HG02970 (cell line): Measurements from ENCODE around the gene ZNF57.
"Not testable (repeated sequence)": the region's sequence is repeated elsewhere in the genome, so short reads cannot be mapped to it uniquely, and the experiment has no call there.

ENCODE experiments used
- ATAC-seq: cut with Tn5 transposase; IDR thresholded peaks from one replicate; pipeline ENCODE4 v1.9.1; 2021; ENCODE audit warnings: mild to moderate bottlenecking, moderate library complexity, moderate number of reproducible peaks; ENCODE audit not compliant: unreplicated experiment, low FRiP score

Gene ZNF57

GRCh38 chr19:2890531-2890930, 10.2 kb upstream of the ZNF57 start:
- not testable (repeated sequence) for ATAC-seq

GRCh38 chr19:2896694-2897093, 4.0 kb upstream of the ZNF57 start:
- no peak for ATAC-seq

GRCh38 chr19:2902590-2903218, 2.0 kb downstream of the ZNF57 start:
- no peak for ATAC-seq

- not testable (repeated sequence) for ATAC-seq
These were observed 2.6 kb downstream of the ZNF57 start for GRCh38 chr19:2903326-2903725.

GRCh38 chr19:2905918-2906519, 5.3 kb downstream of the ZNF57 start:
- ATAC-seq, result no peak

GRCh38 chr19:2906631-2907195, 6.0 kb downstream of the ZNF57 start:
- ATAC-seq, result no peak

- ATAC-seq, result no peak
These were observed 11.6 kb downstream of the ZNF57 start for GRCh38 chr19:2912306-2912705.

GRCh38 chr19:2917275-2918184, 16.8 kb downstream of the ZNF57 start:
- ATAC-seq, result no peak

- no peak for ATAC-seq
These were observed 22.3 kb downstream of the ZNF57 start for GRCh38 chr19:2922987-2923386.

GRCh38 chr19:2923510-2923909, 22.8 kb downstream of the ZNF57 start:
- ATAC-seq, result no peak

- ATAC-seq, result no peak
These were observed 25.8 kb downstream of the ZNF57 start for GRCh38 chr19:2926341-2927031.

- no peak for ATAC-seq
These were observed 26.3 kb downstream of the ZNF57 start for GRCh38 chr19:2927032-2927430.

- ATAC-seq, result no peak
These were observed 32.8 kb downstream of the ZNF57 start for GRCh38 chr19:2933490-2933910.

GRCh38 chr19:2935863-2936262, 35.1 kb downstream of the ZNF57 start:
- ATAC-seq, result not testable (repeated sequence)

GRCh38 chr19:2942928-2943640, 42.4 kb downstream of the ZNF57 start:
- ATAC-seq, result no peak

GRCh38 chr19:2944403-2944774, 43.7 kb downstream of the ZNF57 start:
- ATAC-seq, result no peak

- peak; percentile 95 for ATAC-seq
These were observed 44.2 kb downstream of the ZNF57 start, which contains the start of gene ZNF77 for GRCh38 chr19:2944775-2945574. Gene ZNF77 (minus strand): TSS chr19:2944971. CDS start chr19:2944840, 131 bp downstream.

- ATAC-seq, result no peak
These were observed 45.0 kb downstream of the ZNF57 start for GRCh38 chr19:2945575-2946184.

- no peak for ATAC-seq
These were observed 49.2 kb downstream of the ZNF57 start for GRCh38 chr19:2949939-2950285.
